ENCODE measurements around the gene KPNB1. TPM values are rescaled to one million over a fixed set of nuclear protein-coding genes. Genes with fewer than 3 reads are reported as not detected.
A peak's percentile ranks its signal among the peaks of the same experiment; 100 is the strongest.

Gene KPNB1
- total RNA-seq, 1 donor: 443 TPM

DNA sequence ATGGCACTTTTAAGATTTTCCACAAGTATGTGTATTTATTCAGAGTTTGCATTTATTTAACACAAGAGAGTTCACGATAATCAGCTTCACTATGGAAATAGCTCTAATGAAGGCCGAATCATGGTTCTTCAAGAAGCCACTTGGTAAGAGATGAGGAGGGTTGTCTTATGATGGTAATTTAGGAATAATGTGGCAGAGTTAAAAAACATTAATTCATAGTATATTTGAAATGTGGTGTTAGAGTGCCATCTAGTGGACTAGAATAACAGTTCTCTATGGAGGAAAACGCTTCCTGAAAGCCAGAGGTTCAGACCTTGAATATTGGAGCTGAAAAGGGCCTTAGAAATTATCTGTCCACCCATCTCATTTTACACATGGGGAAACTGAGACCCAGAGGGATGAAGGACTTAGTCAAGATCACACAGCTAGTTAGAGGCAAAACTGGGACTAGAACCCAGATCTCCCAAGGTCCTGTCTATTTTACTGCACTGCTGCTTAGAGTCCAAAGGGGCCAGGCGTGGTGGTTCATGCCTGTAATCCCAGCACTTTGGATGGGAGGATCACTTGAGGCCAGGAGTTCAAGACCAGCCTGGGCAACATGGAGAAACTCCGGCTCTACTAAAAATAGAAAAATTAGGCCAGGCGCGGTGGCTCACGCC is 33.8 kb upstream of the KPNB1 start:
- DNase-seq (ENCODE audit: low read depth): peak; percentile 66
- TF ChIP-seq, protein P1, sequence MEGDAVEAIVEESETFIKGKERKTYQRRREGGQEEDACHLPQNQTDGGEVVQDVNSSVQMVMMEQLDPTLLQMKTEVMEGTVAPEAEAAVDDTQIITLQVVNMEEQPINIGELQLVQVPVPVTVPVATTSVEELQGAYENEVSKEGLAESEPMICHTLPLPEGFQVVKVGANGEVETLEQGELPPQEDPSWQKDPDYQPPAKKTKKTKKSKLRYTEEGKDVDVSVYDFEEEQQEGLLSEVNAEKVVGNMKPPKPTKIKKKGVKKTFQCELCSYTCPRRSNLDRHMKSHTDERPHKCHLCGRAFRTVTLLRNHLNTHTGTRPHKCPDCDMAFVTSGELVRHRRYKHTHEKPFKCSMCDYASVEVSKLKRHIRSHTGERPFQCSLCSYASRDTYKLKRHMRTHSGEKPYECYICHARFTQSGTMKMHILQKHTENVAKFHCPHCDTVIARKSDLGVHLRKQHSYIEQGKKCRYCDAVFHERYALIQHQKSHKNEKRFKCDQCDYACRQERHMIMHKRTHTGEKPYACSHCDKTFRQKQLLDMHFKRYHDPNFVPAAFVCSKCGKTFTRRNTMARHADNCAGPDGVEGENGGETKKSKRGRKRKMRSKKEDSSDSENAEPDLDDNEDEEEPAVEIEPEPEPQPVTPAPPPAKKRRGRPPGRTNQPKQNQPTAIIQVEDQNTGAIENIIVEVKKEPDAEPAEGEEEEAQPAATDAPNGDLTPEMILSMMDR (IDR thresholded peaks at IDR 0.05; ENCODE audit: insufficient read depth, low read depth, low read length): peak; percentile 59
- no peak overlapping the region for H3K4me3 ChIP-seq (ENCODE audit: low read depth, low read length)

DNA sequence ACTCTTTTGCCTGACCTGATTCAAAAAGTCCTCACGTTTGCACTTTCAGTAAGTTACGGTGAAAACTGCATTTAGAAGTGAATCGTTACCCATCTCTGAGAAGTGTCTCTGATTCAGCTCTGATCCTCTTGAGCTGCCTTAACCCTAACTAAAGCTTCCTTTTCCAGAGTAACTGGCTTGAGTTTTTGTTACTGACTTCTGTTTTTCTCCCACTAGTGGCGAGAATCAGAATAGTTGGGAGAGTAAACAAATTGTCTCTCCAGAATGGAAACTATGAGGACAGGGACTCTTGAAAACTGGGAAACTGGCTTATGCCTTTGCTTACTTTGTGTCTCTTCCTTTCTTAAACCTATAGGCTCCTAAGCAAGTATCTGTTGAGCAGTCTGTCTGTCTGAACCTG is 31.3 kb upstream of the KPNB1 start:
- H3K4me3 ChIP-seq (ENCODE audit: low read depth, low read length): no peak overlapping the region
- DNase-seq (ENCODE audit: low read depth): no peak
- TF ChIP-seq, protein P1 (IDR thresholded peaks at IDR 0.05; ENCODE audit: insufficient read depth, low read depth, low read length): peak; percentile 49

DNA sequence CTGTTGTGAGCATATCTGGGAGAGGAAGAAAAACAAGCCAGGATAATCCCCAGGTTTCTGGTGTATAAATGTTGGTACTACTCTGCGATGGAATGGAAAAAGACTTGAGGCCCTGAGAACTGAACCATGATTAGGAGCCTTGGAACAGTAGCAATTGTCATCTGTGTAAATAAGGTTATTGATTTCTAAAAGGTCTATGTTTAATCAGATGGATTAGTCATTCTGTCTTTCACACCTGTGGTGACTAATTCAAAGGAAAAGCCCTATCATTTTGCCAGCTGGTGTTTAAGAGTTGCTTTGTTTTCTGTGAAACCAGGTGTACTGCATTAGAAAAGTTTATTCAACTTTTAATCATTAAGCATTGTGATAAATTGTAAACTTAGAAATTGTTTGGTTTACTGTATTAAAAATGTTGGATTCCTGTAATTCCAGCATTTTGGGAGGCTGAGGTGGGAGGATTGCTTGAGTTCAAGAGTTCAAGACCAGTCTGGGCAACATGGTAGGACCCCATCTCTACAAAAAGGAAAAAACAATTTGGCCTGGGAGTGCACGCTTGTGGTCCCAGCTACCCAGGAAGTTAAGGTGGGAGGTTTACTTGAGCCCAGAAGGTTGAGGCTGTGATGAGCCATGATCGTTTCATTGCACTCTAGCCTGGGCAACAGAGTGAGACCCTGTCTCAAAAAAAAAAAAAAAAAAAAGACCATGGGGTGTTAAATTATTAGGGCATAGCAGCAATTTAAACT is 29.0 kb upstream of the KPNB1 start:
- no peak for DNase-seq (ENCODE audit: low read depth)
- TF ChIP-seq, protein P1 (IDR thresholded peaks at IDR 0.05; ENCODE audit: insufficient read depth, low read depth, low read length): no peak
- no peak overlapping the region for H3K4me3 ChIP-seq (ENCODE audit: low read depth, low read length)

DNA sequence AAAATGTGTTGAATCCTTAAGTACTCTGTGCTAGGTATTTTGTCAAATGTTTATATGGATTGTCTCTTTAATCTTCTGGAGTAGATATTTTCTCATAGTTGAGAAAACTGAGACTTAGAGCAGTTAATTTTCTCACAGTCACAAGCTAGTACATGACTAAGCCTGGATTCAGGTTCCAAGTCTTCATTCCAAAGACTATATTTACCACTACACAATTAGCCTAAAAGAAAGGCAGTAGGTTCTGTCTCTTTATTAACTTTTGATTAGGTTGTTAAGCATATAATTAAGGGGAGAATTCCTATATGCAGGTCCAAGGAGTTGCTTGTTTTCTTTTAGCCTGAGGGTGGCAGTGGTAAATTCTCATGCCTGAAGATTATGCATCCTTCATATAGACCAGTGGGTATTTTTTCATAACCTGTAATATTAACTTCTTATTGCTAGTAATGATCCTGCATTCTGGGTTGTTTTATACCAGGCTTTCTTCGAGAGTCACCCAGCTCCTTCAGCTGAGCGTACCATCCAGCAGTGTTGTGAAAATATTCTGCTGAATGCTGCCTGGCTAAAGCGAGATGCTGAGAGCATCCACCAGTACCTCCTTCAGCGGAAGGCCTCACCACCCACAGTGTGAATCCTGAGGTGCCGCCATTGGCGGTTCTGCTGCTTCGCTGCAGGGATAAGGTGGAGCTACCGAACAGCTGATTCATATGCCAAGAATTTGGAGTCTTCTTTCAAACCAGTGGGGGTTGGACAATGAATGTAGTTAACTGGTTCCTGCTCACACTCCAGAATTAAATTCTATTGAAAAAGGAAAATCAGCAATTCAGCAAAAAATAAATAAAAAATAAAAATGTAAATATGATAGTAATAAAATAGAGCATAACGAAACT is 28.2 kb upstream of the KPNB1 start:
- TF ChIP-seq, protein P1 (IDR thresholded peaks at IDR 0.05; ENCODE audit: insufficient read depth, low read depth, low read length): peak; percentile 6
- DNase-seq (ENCODE audit: low read depth): peak; percentile 88
- H3K4me3 ChIP-seq (ENCODE audit: low read depth, low read length): no peak overlapping the region

DNA sequence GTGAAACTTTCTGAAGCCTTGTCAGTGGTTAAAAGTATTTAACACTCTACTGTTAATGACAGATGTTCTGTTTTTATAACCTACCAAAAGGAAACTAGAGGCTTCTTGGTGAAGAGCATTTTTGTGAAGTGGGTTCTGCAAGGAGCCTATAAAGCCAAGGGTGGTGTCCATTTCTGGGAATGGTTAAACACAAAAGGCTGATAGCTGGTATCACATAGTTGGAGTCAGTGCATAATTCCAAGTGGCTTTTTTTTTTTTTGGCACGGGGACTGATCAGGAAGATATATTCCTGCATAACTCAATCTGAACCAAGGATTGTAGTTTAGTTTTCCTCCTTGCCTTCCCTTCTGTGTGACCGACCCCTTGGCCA is 27.6 kb upstream of the KPNB1 start:
- H3K4me3 ChIP-seq (ENCODE audit: low read depth, low read length): no peak overlapping the region
- TF ChIP-seq, protein P1 (IDR thresholded peaks at IDR 0.05; ENCODE audit: insufficient read depth, low read depth, low read length): no peak
- peak; percentile 25 for DNase-seq (ENCODE audit: low read depth)

DNA sequence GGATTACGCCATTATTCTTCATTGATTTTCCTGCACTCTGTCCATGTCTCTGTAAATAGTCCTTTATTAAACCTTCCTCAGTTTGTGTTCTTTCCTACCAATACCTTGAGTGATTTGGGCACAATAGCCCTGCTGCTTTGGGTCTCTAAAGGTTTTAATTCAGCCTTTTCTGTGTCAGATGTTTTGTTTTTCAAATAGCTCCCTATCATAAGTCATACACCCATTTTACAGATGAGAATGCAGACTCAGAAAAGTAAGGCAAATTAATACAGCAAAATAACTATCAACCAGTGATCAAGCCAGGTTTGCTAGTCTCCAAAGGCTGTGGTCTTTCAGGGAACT is 25.0 kb upstream of the KPNB1 start:
- DNase-seq (ENCODE audit: low read depth): no peak
- TF ChIP-seq, protein P1 (IDR thresholded peaks at IDR 0.05; ENCODE audit: insufficient read depth, low read depth, low read length): no peak
- no peak overlapping the region for H3K4me3 ChIP-seq (ENCODE audit: low read depth, low read length)
